HG03064 (cell line): Measurements from ENCODE around the gene WNT5A.

Experiments used
- ATAC-seq: cut with Tn5 transposase; IDR thresholded peaks from one replicate; pipeline ENCODE4 v1.9.1; 2021; ENCODE audit warnings: low read depth; ENCODE audit not compliant: unreplicated experiment

The WNT5A gene

DNA sequence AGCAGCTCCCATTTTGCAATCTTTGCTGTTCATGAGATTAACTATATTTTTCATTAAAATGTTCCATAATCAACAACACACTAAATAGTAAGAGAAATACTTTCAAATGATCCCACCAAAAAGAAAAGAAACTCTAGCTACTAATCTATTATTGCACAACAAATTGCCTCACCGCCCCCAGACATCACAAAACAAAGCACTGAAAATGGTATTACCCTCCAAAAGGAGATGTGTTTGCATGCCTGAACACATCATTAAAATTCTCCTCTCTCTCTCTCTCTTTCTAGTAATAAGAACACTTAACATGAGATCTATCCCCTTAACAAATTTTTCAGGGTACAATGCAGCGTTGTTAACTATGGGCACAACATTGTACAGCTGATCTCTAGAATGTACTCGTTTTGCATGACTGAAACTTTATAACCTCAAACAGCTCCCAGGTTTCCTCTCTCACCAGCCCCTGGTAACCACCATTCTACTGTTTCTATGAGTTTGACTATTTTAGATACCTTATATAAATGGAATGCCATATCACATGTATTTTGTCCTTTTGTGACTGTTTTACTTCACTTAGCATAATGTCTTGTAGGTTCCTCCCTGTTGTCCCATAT is 33.1 kb downstream of the WNT5A start:
- ATAC-seq = no peak

DNA sequence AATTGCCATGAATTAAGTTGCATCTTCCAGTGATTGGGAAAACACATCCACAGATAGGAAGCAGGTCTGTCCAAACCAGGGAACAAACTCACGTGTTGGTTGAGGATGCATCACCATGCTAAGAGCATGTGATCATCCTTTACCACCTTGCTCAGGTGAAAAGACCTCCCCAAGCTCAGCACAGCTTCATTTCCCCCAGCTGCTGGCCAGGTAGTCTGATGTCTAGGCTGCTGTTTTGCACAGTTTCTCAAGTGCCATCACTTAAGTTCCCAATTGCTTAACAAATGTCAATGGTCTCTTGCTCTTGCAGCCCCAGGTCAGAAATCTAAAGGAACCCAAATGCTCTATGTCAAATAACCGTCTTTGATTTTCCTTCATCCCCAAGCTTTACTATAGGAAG is 34.2 kb downstream of the WNT5A start:
- ATAC-seq = no peak

DNA sequence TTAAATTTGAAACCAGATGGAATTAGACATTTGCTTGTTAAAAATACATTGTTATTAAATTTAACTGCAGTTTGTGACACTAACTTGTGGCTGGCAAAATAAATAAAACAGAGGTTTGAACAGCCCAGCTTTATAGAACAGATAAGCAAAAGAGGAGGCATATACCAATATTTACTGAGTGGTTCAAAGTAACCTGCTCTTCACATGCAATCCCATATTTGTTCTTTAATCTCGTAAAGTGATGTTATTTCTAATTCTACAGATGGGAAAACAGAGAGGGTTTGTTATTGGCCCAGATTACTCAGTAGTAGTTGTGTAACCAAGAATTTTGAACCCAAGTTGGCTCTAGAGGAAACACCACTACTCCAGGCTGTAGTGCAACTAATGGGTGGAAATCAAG is 37.6 kb downstream of the WNT5A start:
- no peak for ATAC-seq

DNA sequence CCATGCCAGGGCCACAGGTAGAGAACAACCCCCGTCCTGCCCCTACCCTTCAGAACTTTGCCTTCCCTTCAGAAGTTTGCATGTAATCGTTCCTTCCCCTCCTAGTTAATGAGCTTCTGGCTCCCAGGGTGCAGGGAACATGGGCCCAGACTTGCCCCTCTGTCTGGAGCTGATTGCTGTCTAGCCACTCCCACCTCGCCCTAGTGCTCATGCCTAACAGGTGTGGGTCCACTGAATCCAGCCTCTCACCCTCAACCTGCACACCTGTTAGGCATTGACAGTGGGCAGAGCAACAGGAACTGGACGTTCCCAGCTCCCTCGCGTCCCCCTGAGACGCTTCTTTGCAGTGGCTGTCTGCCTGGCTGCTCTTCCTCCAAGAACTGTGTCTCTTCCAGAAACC is 40.3 kb downstream of the WNT5A start:
- no peak for ATAC-seq

DNA sequence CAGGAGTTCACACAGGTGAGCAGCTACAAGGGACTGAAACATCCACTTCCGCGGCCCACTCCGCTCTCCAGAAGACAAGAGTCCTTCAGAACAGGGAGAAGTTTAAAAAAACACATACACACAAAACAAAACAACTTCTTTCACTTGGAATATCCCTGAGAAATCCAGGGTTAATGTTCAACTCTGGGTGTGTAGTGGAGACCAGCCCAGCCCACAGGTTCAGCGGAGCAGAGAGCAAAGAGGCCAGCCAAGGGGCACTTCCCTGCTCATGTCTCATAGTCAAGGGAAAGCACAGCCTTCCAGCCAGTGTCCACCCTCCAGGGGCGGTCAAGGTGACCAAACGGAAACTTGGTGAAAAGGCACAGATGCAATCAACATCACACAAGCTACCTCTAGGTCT is 41.6 kb downstream of the WNT5A start:
- ATAC-seq = no peak

DNA sequence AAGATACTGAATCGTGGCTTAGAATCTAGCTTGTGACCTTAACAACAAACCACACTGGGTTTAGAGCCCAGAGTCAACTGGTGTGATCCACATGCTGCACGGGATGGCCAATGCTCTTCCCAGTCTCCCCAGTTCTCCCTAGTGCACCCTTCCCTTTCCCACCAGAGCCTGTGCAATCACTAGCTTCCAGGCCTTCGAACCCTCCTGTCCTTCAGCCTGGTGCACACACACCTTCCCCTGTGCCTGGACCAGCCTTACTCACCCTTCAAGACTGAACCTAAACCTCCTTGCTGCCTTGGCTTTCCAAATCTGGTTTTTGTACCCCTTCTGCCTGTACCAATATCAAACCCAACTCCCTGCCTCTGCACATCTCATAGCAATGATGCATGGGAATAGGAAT is 43.8 kb downstream of the WNT5A start:
- no peak for ATAC-seq

DNA sequence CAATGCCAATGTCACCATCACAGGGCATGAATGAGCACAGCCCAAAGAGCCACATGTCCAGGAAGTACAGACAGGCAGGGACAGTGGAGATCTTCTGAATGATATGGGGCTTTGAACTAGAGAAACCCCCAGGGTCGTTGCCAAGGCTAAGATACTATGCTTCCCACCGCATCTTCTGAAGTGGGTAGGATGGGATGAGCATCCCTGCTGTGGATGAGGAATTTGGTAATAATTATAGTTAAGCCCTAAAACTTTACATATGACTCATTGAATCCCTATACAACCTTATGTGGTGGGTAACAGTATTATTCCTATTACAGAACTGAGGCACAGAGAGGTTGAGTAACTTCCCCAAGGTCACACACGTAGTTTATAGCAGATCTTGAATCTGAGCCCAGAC is 44.2 kb downstream of the WNT5A start:
- ATAC-seq = no peak

DNA sequence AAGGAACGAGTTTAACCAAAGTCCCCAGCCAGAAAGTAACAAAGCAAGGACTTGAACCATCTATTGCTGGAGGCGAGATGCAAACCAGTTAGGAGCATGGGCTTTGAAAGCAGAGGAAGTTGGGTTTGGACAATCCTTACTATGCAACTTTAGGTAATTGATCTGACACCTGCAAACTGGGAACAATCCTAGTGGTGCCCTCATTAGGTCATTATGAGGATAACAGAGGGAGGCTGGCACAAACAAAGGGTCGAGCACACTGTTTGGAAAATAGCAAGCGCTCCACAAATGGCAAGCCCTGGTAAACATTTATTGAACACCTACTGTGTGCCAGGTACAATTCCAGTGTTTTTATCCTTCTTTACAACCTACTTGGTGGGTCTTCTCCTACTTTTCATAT is 45.6 kb downstream of the WNT5A start:
- ATAC-seq = no peak

DNA sequence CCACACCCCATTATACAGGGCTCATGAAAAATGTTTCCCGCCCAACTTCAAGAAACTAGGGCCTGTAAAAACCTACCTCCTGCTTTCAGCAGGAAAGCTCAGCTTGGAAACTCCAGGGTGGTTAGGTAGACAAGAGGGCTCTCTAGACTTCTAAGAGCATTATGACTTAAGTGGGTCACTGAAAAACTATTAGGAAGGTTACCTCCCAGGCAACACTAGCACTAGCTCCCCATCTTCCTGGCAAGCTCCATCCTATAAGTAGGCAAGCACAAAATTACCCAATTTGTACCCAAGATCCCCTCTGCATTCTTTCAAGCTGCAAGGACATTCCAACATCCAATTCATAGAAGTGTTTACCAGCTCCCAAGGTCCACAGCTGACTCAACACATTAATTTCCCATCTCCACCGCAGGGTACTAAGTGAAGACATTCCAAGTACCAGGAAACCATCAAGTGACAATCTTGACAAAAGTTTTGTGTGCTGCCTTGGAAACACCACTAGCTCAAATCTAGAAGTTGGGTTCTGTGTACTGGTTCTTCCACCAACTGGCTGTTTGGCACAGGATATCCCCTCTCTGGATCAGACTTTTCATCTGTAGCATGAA is 46.9 kb downstream of the WNT5A start:
- ATAC-seq = no peak

DNA sequence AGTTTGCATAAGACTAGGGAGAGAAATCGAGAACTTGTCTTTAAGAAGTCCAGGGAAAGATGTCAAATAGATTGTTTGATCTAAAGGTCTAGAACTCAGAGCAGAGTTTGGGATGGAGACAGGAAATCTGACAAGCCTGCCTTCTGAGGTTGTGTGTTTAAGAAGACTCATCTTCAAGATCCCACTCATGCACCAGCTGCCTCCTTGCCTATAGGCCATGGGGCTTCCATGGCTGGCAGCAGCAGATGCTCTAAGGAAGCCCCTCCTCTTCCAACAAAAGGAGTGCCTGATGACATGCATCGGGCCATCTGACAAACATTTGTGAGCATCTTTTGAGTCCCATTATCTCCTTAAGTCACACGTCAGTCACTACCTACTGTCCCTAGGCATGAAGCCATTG is 47.4 kb downstream of the WNT5A start:
- no peak for ATAC-seq

DNA sequence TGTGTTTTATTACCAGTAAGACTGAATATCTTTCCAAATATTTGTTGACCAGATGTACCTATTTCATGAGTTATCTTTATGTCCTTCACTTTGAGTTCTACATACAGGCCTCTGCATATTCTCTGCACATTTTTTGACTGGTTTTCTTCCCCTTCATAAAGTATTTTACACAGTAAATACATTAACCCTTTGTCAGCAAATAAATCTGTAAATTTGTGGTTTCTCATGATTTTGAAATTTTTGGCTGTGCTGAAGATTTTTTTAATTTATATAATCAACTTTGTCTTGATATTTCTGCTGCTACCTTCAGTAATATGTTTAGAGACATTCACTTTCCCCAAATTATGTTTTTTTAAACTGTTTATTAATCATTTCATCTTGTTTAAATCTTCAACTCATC is 50.5 kb downstream of the WNT5A start:
- no peak for ATAC-seq

DNA sequence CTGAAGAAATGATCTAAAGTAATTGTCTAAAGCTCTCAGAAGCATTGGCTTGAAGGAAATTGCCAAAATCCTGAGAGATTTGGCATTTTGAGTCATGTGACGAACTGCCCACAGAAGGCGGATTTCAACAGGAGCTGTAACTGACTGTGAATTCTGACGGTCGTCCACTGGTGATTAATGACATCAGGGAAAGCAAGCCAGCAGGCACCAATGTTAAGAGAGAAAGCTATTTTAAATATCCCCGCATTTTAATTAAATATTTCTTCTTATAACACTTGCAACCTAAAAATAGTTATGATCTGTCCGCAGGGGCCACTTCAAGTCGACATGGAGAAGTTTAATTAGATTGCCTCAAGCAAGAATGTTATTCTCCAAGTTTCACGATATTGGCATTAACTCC is 51.6 kb downstream of the WNT5A start:
- ATAC-seq = no peak

DNA sequence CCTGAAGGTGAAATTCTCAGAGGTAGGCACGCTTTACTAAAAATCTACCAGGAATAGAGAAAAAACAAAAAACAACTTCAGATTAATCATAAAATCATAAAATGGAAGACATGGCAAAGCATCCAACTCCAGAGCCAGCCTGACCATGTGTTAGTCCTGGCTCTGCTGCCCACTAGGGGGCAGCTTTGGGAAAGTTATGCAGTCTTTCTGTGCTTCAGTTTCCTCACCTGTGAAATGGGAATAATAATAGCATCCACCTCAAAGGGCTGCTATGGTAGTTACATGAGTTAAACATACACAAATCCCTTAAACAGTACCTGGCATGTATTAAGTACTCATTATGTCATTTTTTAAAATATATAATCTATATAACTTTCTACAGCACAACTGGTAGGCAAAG is 52.3 kb downstream of the WNT5A start:
- ATAC-seq = no peak

DNA sequence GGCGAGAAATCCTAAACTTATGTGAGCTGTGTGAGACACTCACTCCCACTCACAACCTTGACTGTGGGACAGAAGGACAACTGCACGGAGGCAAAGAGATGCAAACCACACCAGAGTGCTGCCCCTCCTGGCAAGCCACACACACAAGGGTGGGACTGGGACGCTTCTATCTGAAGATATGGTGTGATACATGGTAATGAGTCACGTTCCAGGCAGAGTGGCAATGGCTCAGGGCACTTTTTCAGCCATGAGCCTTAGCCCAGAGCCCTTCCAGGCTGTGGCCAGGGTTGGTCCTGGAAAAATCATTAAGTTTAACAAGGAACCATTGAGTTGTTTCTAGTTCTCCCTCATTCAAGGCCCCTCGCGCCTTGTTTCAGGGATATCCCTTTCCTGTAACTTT is 56.1 kb downstream of the WNT5A start:
- no peak for ATAC-seq

DNA sequence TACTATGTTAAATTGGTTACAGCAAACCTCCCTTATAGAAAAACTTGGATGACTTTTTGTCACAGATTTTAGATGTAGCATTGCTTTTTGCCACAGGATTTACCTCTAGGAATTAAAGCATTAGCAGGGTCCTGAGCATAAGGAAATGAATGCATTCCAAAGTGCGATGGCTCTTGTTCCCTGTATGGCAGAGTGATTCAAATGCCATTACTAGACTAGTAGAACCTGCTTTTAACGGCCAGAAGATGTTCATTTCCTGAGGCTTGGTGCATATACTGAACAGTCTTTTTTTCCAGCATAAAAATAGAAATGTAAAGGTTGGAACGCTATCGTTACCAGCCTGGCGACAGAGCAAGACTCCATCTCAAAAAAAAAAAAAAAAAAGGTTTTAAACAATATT is 59.4 kb downstream of the WNT5A start:
- ATAC-seq = no peak

DNA sequence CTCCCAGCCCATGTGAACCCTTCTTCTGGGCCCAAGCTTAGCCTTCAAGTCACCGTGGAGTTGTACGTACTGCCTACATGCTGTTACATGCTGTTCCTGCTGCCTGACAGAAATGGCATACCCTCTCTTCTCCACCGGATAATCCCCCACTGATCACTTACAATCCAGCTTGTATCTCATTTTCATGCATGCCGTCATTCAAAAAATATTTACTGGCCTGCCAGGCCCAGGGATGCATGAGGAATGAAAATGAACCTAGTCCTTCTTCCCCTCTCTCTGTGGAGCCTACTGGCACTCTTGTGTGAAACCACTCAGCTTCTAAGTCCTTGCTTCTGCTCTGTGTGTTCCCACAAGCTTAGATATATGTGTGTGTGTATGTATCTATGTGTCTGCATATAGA is 60.6 kb downstream of the WNT5A start:
- ATAC-seq = no peak

DNA sequence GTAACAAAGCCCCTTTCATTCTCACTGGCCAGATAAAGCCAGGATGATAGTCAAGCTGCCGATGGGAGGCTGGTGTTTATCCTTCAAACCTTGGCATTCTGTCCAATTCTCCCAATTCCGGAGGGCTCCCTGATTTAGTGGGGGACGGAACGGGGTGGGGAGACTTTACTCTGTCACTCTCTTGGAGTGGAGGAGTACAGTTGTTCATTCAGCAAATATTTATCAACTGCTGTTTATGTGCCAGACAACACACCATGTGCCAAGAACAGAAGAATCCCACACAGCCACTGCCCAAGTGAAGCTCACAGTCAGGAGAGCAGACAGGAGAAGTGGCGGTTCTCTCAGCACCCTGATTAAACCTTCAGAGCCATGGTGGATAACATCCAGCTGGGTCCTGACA is 63.3 kb downstream of the WNT5A start:
- no peak for ATAC-seq

DNA sequence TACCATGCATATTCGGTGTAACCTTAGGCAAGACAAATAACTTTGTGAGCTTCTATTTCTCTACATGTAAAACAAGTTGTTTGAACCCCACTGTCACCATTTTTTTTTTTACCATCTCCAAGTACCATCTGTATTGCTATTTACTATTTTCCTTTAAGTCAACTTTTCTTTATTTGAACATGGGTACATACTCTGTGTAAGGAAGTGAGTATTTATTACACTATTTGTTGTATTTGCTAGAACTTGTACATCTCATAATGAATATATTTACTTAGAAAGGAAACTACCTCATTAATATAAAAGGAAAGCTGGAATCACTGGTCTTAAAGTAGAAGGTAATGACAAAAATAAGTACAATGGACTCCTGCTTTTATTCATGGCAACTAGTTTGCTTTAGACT is 69.9 kb downstream of the WNT5A start:
- ATAC-seq = no peak

DNA sequence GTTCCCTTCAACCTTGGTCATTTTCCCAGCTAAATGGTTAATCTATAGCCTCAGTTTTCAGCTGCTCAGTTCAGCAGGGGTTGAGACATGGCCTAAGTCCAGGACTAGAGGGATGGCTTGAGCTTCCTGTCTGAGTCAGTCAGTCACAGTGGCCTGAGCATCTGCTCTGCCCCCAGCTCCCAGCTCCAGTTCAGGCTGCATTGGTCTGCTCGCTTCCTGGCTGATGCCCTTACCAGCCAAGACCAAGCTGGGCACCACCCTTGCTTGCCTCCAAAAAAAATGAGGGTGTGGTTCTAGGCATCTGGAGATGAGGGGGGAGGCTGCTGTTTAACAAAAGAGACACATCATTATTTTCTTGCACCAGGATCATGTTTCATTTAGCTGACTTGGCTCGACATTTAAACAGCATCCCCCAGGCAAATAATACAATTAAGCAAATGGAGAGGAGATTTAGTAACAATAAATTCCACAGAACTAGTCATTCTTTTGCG is 70.7 kb downstream of the WNT5A start:
- no peak for ATAC-seq
